OCI-LY7 (cell line): Measurements from ENCODE around the gene MEIOB. TPM values are rescaled to one million over a fixed set of nuclear protein-coding genes. Genes with fewer than 3 reads are reported as not detected.

Source experiments
- BruUV-seq: library from RNA; stranded (reverse); fragments of 400-500 nt; replicated peaks from 2 replicates; lab custom pipeline; 2021; lab: Mats Ljungman, UMichigan
- CTCF ChIA-PET: fragments of 300-600 bp; sonication (Branson Sonifier 250); formaldehyde crosslinking; loops from one replicate; lab custom pipeline; 2022; ENCODE audit warnings: antibody characterized with exemption; ENCODE audit not compliant: unreplicated experiment; lab: Charles Lee
- POLR2A ChIA-PET: fragments of 300-600 bp; sonication (Branson Sonifier 250); formaldehyde crosslinking; loops from one replicate; lab custom pipeline; 2022; ENCODE audit warnings: antibody characterized with exemption; lab: Charles Lee
- DNase-seq: peaks from one replicate; pipeline ENCODE4 v3.0.0-alpha.2; 2015; ENCODE audit warnings: low spot score
- H2AFZ ChIP-seq: fragments of 200-600 bp; sonication (generic), shearing (Covaris generic); 2 replicates; pipeline ENCODE4 v1.6.1; 2014; ENCODE audit warnings: mild to moderate bottlenecking, antibody characterized with exemption, low read length, moderate library complexity
- H3K27ac ChIP-seq: fragments of 200-600 bp; sonication (generic); 2 replicates; pipeline ENCODE4 v1.5.1; 2014; ENCODE audit warnings: mixed run types, low read depth, mild to moderate bottlenecking, moderate library complexity, low read length, inconsistent platforms; ENCODE audit not compliant: poor library complexity, severe bottlenecking
- H3K36me3 ChIP-seq: fragments of 200-600 bp; sonication (generic); 2 replicates; pipeline ENCODE4 v1.6.1; 2014; ENCODE audit warnings: mild to moderate bottlenecking, antibody characterized with exemption, low read length, moderate library complexity, mixed read lengths; ENCODE audit not compliant: insufficient read depth
- H3K4me1 ChIP-seq: fragments of 200-600 bp; sonication (generic); 2 replicates; pipeline ENCODE4 v1.5.1; 2014; ENCODE audit warnings: mild to moderate bottlenecking, low read length; ENCODE audit not compliant: insufficient read depth, poor library complexity, severe bottlenecking
- H3K4me2 ChIP-seq: fragments of 200-600 bp; sonication (generic); 2 replicates; pipeline ENCODE4 v1.6.1; 2014; ENCODE audit warnings: mild to moderate bottlenecking, low read length
- H3K4me3 ChIP-seq: fragments of 200-600 bp; sonication (generic); 2 replicates; pipeline ENCODE4 v1.5.1; 2014; ENCODE audit warnings: mild to moderate bottlenecking, low read depth, low read length; ENCODE audit not compliant: poor library complexity, severe bottlenecking
- H3K79me2 ChIP-seq: fragments of 200-600 bp; sonication (generic); 2 replicates; pipeline ENCODE4 v1.6.1; 2016; ENCODE audit warnings: low read depth, mild to moderate bottlenecking, low read length, moderate library complexity, mixed read lengths; ENCODE audit not compliant: insufficient read depth
- H3K9me2 ChIP-seq: fragments of 200-600 bp; sonication (generic); 2 replicates; pipeline ENCODE4 v1.6.1; 2016; ENCODE audit warnings: mild to moderate bottlenecking, low read length, mixed read lengths; ENCODE audit not compliant: insufficient read depth
- H3K9me3 ChIP-seq: fragments of 200-600 bp; sonication (generic); 2 replicates; pipeline ENCODE4 v1.6.1; 2014; ENCODE audit warnings: mild to moderate bottlenecking, mixed run types, low read length, mixed read lengths
- H4K20me1 ChIP-seq: fragments of 200-600 bp; sonication (generic); 2 replicates; pipeline ENCODE4 v1.6.1; 2014; ENCODE audit warnings: mild to moderate bottlenecking, antibody characterized with exemption, low read length, moderate library complexity, mixed read lengths; ENCODE audit not compliant: insufficient read depth
- CTCF ChIP-seq: fragments of 200-600 bp; sonication (generic); conservative IDR thresholded peaks from 2 replicates; pipeline ENCODE4 v1.5.1; 2014; ENCODE audit warnings: mild to moderate bottlenecking, antibody characterized with exemption, low read length, moderate library complexity, mixed read lengths
- EZH2phosphoT487 ChIP-seq: fragments of 200-600 bp; sonication (generic); IDR thresholded peaks from 2 replicates; pipeline ENCODE4 v1.6.1; 2018; ENCODE audit warnings: low read depth, borderline replicate concordance, mild to moderate bottlenecking, mixed run types, antibody characterized with exemption, low read length, moderate library complexity, mixed read lengths
- intact Hi-C: fragments of 100-400 bp; cut with micrococcal nuclease; formaldehyde crosslinking; loops from one replicate; pipeline ENCODE4 v1.10.0; 2022; ENCODE audit not compliant: unreplicated experiment
- total RNA-seq, 2 experiments: library from RNA; depleted of rRNA in 1 of 2; stranded (reverse); fragments of >200 nt in 1 of 2; shearing (Covaris generic) in 1 of 2; gene quantifications; 2 replicates each; pipeline ENCODE4 v1.2.3, GENCODE V29; 2014 to 2022

Gene MEIOB
- total RNA-seq, 2 experiments from 2014 or later, result not detected

GRCh38 chr16:1915732-1916639 is 44.0 kb upstream of the MEIOB start:
- Histone ChIP-seq H4K20me1 (no peaks in the 10 kb centered on the region), H3K4me1 (peaks cover 2% of the 10 kb centered on the region), H3K79me2 (no peaks in the 10 kb centered on the region), H3K27ac (no peak overlapping the region), H2AFZ (no peak overlapping the region), H3K9me2 (no peaks in the 10 kb centered on the region), H3K36me3 (no peaks in the 10 kb centered on the region), H3K4me2 (no peak overlapping the region), H3K9me3 (no peaks in the 10 kb centered on the region), H3K4me3 (no peak overlapping the region)
- CTCF ChIA-PET, result no interaction called here
- no peak for TF ChIP-seq CTCF
- no peak for TF ChIP-seq EZH2phosphoT487
- POLR2A ChIA-PET, result no interaction called here
- intact Hi-C loops, result no loop called here
- no TSS peak for BruUV-seq
- DNase-seq, result no peak

GRCh38 chr16:1914988-1915387 is 43.0 kb upstream of the MEIOB start:
- Histone ChIP-seq H4K20me1 (no peaks in the 10 kb centered on the region), H3K79me2 (no peaks in the 10 kb centered on the region), H3K4me1 (no peaks in the 10 kb centered on the region), H3K27ac (no peak overlapping the region), H3K36me3 (no peaks in the 10 kb centered on the region), H3K4me3 (no peak overlapping the region), H2AFZ (no peak overlapping the region), H3K4me2 (no peak overlapping the region), H3K9me2 (no peaks in the 10 kb centered on the region), H3K9me3 (no peaks in the 10 kb centered on the region)
- POLR2A ChIA-PET, result no interaction called here
- no TSS peak for BruUV-seq
- intact Hi-C loops, result no loop called here
- no peak for TF ChIP-seq EZH2phosphoT487
- no peak for TF ChIP-seq CTCF
- CTCF ChIA-PET, result interaction anchor here (0.6 kb wide), 1 partner anchor 190 kb away, joined by 3 read pairs; no protein-coding TSS in a partner anchor
- DNase-seq, result no peak

GRCh38 chr16:1914084-1914608 is 42.2 kb upstream of the MEIOB start:
- DNase-seq, result no peak
- H3K4me3 ChIP-seq, result no peak overlapping the region
- no peak overlapping the region for H2AFZ ChIP-seq
- TF ChIP-seq EZH2phosphoT487, result no peak
- no peak for TF ChIP-seq CTCF
- no peak overlapping the region for H3K27ac ChIP-seq
- H3K79me2 ChIP-seq, result no peaks in the 10 kb centered on the region
- intact Hi-C loops, result no loop called here
- no TSS peak for BruUV-seq
- no peaks in the 10 kb centered on the region for H3K4me1 ChIP-seq
- no peaks in the 10 kb centered on the region for H4K20me1 ChIP-seq
- no peaks in the 10 kb centered on the region for H3K9me3 ChIP-seq
- no peaks in the 10 kb centered on the region for H3K9me2 ChIP-seq
- CTCF ChIA-PET, result interaction anchor here (0.6 kb wide), 1 partner anchor 189 kb away, joined by 3 read pairs; no protein-coding TSS in a partner anchor
- no peaks in the 10 kb centered on the region for H3K36me3 ChIP-seq
- POLR2A ChIA-PET, result no interaction called here
- H3K4me2 ChIP-seq, result no peak overlapping the region
